HepG2 (cell line): ENCODE data around the gene UBE2O. TPM values are rescaled to one million over a fixed set of nuclear protein-coding genes. Genes with fewer than 3 reads are reported as not detected.

ENCODE experiments used
- ATAC-seq: fragments of 200-7000 bp; cut with Tn5 transposase; 3 replicates; pipeline ENCODE4 v1.9.1; 2020; ENCODE audit warnings: mild to moderate bottlenecking, moderate library complexity
- BruUV-seq: library from RNA; stranded (reverse); fragments of 400-500 nt; replicated peaks from 2 replicates; lab custom pipeline; 2021; lab: Mats Ljungman, UMichigan
- CTCF ChIA-PET: fragments of 300-600 bp; formaldehyde crosslinking; extraction: SDS; loops from one replicate; lab custom pipeline; 2021; ENCODE audit warnings: low total read pairs, inconsistent platforms, low intra/inter-chr PET ratio; lab: Yijun Ruan, JAX
- POLR2A ChIA-PET: fragments of 350-600 bp; sonication (Branson Sonifier 250); formaldehyde crosslinking; loops from one replicate; lab custom pipeline; 2020; ENCODE audit warnings: antibody characterized with exemption, inconsistent platforms; lab: Yijun Ruan, JAX
- DNase-seq: peaks from one replicate; pipeline ENCODE4 v3.0.0-alpha.2; 2015; ENCODE audit warnings: low spot score
- FAIRE-seq: peaks from 3 replicates; lab custom pipeline; 2011; peaks lifted over from hg19 to GRCh38; lab: Jason Lieb, UNC
- H2AFZ ChIP-seq: one replicate; pipeline ENCODE4 v1.6.1; 2011; ENCODE audit warnings: low read length, inconsistent platforms
- H3K27ac ChIP-seq: fragments of 300-600 bp; 3 replicates; pipeline ENCODE4 v1.8.0; 2011; ENCODE audit warnings: mixed run types, mild to moderate bottlenecking, mixed read lengths, low read length, inconsistent platforms; ENCODE audit not compliant: insufficient read depth; ENCODE audit errors: extremely low read length
- H3K27me3 ChIP-seq, 2 experiments: fragments of 200-600 bp in 1 of 2; 2 replicates in 1 of 2; 3 replicates in 1 of 2; pipeline versions ENCODE4 v1.6.0 to v1.8.0; 2011; ENCODE audit warnings: low read length in 2 of 2, mild to moderate bottlenecking in 2 of 2, moderate library complexity in 2 of 2, inconsistent platforms in 1 of 2; ENCODE audit not compliant: insufficient read depth in 2 of 2, control insufficient read depth in 1 of 2
- H3K36me3 ChIP-seq, 2 experiments: fragments of 200-600 bp in 1 of 2; replicated peaks in 1 of 2; 2 replicates in 1 of 2; 3 replicates in 1 of 2; pipeline versions ENCODE4 v1.5.1 to v1.8.0; 2011; ENCODE audit warnings: low read length in 2 of 2, inconsistent platforms in 1 of 2; ENCODE audit not compliant: insufficient read depth in 2 of 2, control insufficient read depth in 1 of 2
- H3K4me1 ChIP-seq: 2 replicates; pipeline ENCODE4 v1.5.1; 2012; ENCODE audit warnings: low read length, inconsistent platforms; ENCODE audit not compliant: insufficient read depth
- H3K4me2 ChIP-seq: 2 replicates; pipeline ENCODE4 v1.6.0; 2011; ENCODE audit warnings: low read depth, low read length, inconsistent platforms
- H3K4me3 ChIP-seq, 3 experiments: fragments of 200-600 bp in 1 of 3; sonication (generic), shearing (Covaris generic) in 1 of 3; replicated peaks in 1 of 3; 2 replicates each; pipeline ENCODE4 v1.5.1; 2011 to 2016; ENCODE audit warnings: low read length in 3 of 3, inconsistent platforms in 2 of 3, low read depth in 2 of 3, mild to moderate bottlenecking in 2 of 3, control low read depth in 1 of 3, mixed read lengths in 1 of 3; ENCODE audit not compliant: insufficient read depth in 1 of 3
- H3K79me2 ChIP-seq: one replicate; pipeline ENCODE4 v1.6.1; 2011; ENCODE audit warnings: low read length, inconsistent platforms; ENCODE audit not compliant: insufficient read depth
- H3K9ac ChIP-seq: 2 replicates; pipeline ENCODE4 v1.6.0; 2011; ENCODE audit warnings: mild to moderate bottlenecking, low read depth, low read length, inconsistent platforms; ENCODE audit not compliant: insufficient read depth
- H3K9me3 ChIP-seq: 2 replicates; pipeline ENCODE4 v1.5.1; 2012; ENCODE audit warnings: mild to moderate bottlenecking, low read length
- H4K20me1 ChIP-seq: 2 replicates; pipeline ENCODE4 v1.6.0; 2011; ENCODE audit warnings: inconsistent platforms, mild to moderate bottlenecking, low read length, moderate library complexity; ENCODE audit not compliant: insufficient read depth
- ADNP ChIP-seq: sonication (generic); formaldehyde crosslinking; IDR thresholded peaks from 2 replicates; pipeline ENCODE4 v1.4.0; 2020; ENCODE audit warnings: missing genetic modification reagents
- ELF3 ChIP-seq: IDR thresholded peaks from 2 replicates; pipeline ENCODE4 v1.6.1; 2016; ENCODE audit warnings: missing genetic modification reagents, missing compliant biosample characterization
- FOXM1 ChIP-seq: sonication (generic); formaldehyde crosslinking; IDR thresholded peaks from 2 replicates; pipeline ENCODE4 v1.5.0; 2020; ENCODE audit warnings: missing genetic modification reagents
- KDM3A ChIP-seq: IDR thresholded peaks from 2 replicates; pipeline ENCODE4 v1.6.1; 2018; ENCODE audit warnings: low read depth, missing compliant biosample characterization
- MBD4 ChIP-seq: IDR thresholded peaks from 2 replicates; pipeline ENCODE4 v1.6.1; 2012; ENCODE audit warnings: low read length, inconsistent platforms, borderline replicate concordance
- MXD4 ChIP-seq: IDR thresholded peaks from 2 replicates; pipeline ENCODE4 v1.6.1; 2016; ENCODE audit warnings: mild to moderate bottlenecking, missing biosample characterization, missing genetic modification reagents
- PHB2 ChIP-seq: fragments of 450-650 bp; IDR thresholded peaks from 2 replicates; pipeline ENCODE4 v1.6.1; 2018; ENCODE audit not compliant: partially characterized antibody
- ZBTB21 ChIP-seq: sonication (generic); formaldehyde crosslinking; IDR thresholded peaks from 2 replicates; pipeline ENCODE4 v1.4.0; 2020; ENCODE audit warnings: missing genetic modification reagents
- ZNF629 ChIP-seq: sonication (generic); formaldehyde crosslinking; conservative IDR thresholded peaks from 2 replicates; pipeline ENCODE4 v1.5.0; 2020; ENCODE audit warnings: missing genetic modification reagents
- ZNF83 ChIP-seq: sonication (generic); formaldehyde crosslinking; IDR thresholded peaks from 2 replicates; pipeline ENCODE4 v1.4.0; 2020; ENCODE audit warnings: missing genetic modification reagents, mild to moderate bottlenecking, borderline replicate concordance
- WGBS: methylation state at CpG from one replicate; pipeline ENCODE4 v1.1.6; 2017; ENCODE audit warnings: low lambda C conversion rate; 5-methylcytosine and 5-hydroxymethylcytosine counted together
- in situ Hi-C: cut with HindIII; loops from 2 replicates; pipeline ENCODE4 v1.10.0; 2017; ENCODE audit warnings: low pct_unique_long_range_greater_than_20kb; ENCODE audit not compliant: extremely low pct_ligation_motif_present
- intact Hi-C: fragments of 100-400 bp; cut with micrococcal nuclease; formaldehyde crosslinking; loops from one replicate; pipeline ENCODE4 v1.10.0; 2022; ENCODE audit not compliant: unreplicated experiment
- polyA plus RNA-seq, 8 experiments: library from polyadenylated mRNA; depleted of rRNA in 3 of 8; stranded (reverse) in 7 of 8; unstranded in 1 of 8; fragments of >200 nt; fragmentation: Illumina TruSeq in 4 of 8; extraction: Trizol in 4 of 8; gene quantifications; 2 replicates each; pipeline versions ENCODE4 v1.2.1 to v1.2.3, GENCODE V29; 2011 to 2016; ENCODE audit warnings: low read depth in 4 of 8, missing spikeins in 1 of 8, mixed read lengths in 1 of 8; ENCODE audit not compliant: insufficient read depth in 1 of 8
- total RNA-seq, 5 experiments: library from RNA; depleted of rRNA; stranded (reverse); fragments of >200 nt; fragmentation: Illumina TruSeq; extraction: Trizol; gene quantifications; 2 replicates each; pipeline ENCODE4 v1.2.3, GENCODE V29; 2016; ENCODE audit warnings: low read depth in 1 of 5
- TF ChIP-seq, protein P1 (sequence below): sonication (generic); formaldehyde crosslinking; IDR thresholded peaks from 2 replicates; pipeline ENCODE4 v1.4.0; 2020; ENCODE audit warnings: missing genetic modification reagents
- TF ChIP-seq, protein P2 (sequence below): sonication (generic); formaldehyde crosslinking; IDR thresholded peaks from 2 replicates; pipeline ENCODE4 v1.4.0; 2020; ENCODE audit warnings: missing genetic modification reagents
- TF ChIP-seq, protein P3 (sequence below): sonication (generic); formaldehyde crosslinking; IDR thresholded peaks from 2 replicates; pipeline ENCODE4 v1.8.0; 2022; ENCODE audit warnings: mild to moderate bottlenecking, missing genetic modification reagents; ENCODE audit not compliant: insufficient replicate concordance
- TF ChIP-seq, protein P4 (sequence below): sonication (generic); formaldehyde crosslinking; IDR thresholded peaks from 2 replicates; pipeline ENCODE4 v1.5.1; 2020; ENCODE audit warnings: missing genetic modification reagents, mild to moderate bottlenecking, borderline replicate concordance

The UBE2O gene
- total and polyA plus RNA-seq, 2 of the 13 experiments (the other 11 are each of a cell fraction or from before 2014, with no cell fraction given) = 21.5 to 23.5 TPM

DNA sequence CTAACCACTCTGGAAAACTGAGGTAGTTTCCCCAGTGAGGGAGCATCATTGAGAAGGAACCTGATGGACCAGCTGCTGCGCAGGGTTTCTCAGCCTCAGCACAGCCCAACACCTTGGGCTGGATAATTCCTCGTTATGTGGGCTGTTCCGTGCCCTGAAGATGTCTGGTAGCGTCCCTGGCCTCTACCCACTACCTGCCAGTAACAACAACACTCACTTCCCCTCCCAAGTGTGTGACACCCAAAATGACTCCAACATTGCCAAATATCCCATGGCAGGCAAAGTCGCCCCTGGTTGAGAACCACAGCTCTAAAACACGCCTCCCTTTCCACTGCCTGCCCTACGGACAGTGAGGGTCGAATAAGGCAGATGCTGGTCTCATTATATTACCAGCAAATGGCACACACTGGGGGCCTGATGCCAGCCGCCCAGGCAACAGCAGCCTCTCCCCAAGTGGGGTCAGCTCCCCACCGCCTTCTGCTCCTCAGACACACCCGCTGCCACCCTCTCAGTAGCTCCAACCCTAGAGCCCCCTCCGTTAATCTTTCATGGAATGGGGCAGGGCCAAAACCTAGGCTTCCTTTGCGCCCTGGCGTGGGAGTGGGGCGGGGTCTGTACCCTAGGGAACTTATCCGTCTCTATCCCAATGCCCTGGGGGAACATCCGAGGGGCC, 47.3 kb upstream of the UBE2O start (continued):
- TF ChIP-seq, protein P1, sequence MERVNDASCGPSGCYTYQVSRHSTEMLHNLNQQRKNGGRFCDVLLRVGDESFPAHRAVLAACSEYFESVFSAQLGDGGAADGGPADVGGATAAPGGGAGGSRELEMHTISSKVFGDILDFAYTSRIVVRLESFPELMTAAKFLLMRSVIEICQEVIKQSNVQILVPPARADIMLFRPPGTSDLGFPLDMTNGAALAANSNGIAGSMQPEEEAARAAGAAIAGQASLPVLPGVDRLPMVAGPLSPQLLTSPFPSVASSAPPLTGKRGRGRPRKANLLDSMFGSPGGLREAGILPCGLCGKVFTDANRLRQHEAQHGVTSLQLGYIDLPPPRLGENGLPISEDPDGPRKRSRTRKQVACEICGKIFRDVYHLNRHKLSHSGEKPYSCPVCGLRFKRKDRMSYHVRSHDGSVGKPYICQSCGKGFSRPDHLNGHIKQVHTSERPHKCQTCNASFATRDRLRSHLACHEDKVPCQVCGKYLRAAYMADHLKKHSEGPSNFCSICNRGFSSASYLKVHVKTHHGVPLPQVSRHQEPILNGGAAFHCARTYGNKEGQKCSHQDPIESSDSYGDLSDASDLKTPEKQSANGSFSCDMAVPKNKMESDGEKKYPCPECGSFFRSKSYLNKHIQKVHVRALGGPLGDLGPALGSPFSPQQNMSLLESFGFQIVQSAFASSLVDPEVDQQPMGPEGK (CRISPR knock-in tag) = peak; percentile 34; the same call in 1 of the 2 replicates
- no peak for TF ChIP-seq ADNP
- no peak for TF ChIP-seq PHB2
- TF ChIP-seq FOXM1 (CRISPR knock-in tag) = no peak
- no peak for TF ChIP-seq ELF3 (CRISPR knock-in tag)

DNA sequence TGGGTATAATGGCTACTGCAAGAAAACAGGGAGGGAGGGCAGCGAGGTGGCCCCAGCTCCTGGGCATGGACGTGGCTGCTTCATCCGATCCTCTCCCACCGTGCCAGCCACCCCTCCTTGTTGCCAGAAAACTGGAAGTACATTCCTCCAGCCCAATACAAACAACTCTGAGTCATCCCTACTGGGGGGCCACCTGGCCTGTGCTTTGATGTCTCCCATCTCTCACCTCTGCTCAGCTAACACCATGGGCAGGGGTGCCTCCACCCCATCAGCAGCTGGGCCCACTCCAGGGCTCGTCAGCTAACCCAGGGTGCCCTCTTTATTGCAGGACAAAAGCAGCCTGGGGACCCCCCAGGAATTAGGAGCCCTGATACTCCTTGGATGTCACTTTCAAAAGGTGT, 46.3 kb upstream of the UBE2O start:
- H3K9me3 ChIP-seq = no peaks in the 10 kb centered on the region
- CTCF ChIA-PET = interaction anchor here (1.2 kb wide), 1 partner anchor 33 kb away, joined by 3 read pairs; no protein-coding TSS in a partner anchor
- peak; percentile 95 for DNase-seq
- in situ Hi-C loops = no loop called here
- no peak overlapping the region for H2AFZ ChIP-seq
- 0 out of 5 replicates have a peak, but pooled peaks cover 0 to 1% of the 10 kb centered on the region in 2 experiments for H3K36me3 ChIP-seq
- H3K27me3 ChIP-seq = no peaks in the 10 kb centered on the region; a peak in 1 of 5 replicates
- peaks cover 29% of the 10 kb centered on the region for H3K79me2 ChIP-seq
- H3K4me3 ChIP-seq = peak overlapping the region; percentile 90 to 99 (median 96)
- H3K9ac ChIP-seq = peak overlapping the region; percentile 91
- H3K27ac ChIP-seq = peak overlapping the region; percentile 64
- POLR2A ChIA-PET = interaction anchor here (0.6 to 8.2 kb wide), 30 partner anchors 9 to 719 kb away, joined by 3 to 252 read pairs (median 9); partner anchors contain the start of genes AANAT, MFSD11, PRPSAP1 and SPHK1
- WGBS = 10% methylated on average over 5 of the region's 5 CpGs
- peak; percentile 17 for ATAC-seq
- peak; percentile 46 for FAIRE-seq
- no TSS peak for BruUV-seq
- intact Hi-C loops = no loop called here
- H3K4me1 ChIP-seq = peaks cover 61% of the 10 kb centered on the region
- H3K4me2 ChIP-seq = peak overlapping the region; percentile 93
- peaks cover 18% of the 10 kb centered on the region; the same call in 1 of the 2 replicates for H4K20me1 ChIP-seq
- no peak for TF ChIP-seq ZNF629 (CRISPR knock-in tag)
- TF ChIP-seq MXD4 (CRISPR knock-in tag) = peak; percentile 79
- TF ChIP-seq, protein P2, sequence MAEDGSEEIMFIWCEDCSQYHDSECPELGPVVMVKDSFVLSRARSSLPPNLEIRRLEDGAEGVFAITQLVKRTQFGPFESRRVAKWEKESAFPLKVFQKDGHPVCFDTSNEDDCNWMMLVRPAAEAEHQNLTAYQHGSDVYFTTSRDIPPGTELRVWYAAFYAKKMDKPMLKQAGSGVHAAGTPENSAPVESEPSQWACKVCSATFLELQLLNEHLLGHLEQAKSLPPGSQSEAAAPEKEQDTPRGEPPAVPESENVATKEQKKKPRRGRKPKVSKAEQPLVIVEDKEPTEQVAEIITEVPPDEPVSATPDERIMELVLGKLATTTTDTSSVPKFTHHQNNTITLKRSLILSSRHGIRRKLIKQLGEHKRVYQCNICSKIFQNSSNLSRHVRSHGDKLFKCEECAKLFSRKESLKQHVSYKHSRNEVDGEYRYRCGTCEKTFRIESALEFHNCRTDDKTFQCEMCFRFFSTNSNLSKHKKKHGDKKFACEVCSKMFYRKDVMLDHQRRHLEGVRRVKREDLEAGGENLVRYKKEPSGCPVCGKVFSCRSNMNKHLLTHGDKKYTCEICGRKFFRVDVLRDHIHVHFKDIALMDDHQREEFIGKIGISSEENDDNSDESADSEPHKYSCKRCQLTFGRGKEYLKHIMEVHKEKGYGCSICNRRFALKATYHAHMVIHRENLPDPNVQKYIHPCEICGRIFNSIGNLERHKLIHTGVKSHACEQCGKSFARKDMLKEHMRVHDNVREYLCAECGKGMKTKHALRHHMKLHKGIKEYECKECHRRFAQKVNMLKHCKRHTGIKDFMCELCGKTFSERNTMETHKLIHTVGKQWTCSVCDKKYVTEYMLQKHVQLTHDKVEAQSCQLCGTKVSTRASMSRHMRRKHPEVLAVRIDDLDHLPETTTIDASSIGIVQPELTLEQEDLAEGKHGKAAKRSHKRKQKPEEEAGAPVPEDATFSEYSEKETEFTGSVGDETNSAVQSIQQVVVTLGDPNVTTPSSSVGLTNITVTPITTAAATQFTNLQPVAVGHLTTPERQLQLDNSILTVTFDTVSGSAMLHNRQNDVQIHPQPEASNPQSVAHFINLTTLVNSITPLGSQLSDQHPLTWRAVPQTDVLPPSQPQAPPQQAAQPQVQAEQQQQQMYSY = no peak
- no peak; the same call in 1 of the 2 replicates for TF ChIP-seq ZNF83 (CRISPR knock-in tag)
- TF ChIP-seq, protein P3, sequence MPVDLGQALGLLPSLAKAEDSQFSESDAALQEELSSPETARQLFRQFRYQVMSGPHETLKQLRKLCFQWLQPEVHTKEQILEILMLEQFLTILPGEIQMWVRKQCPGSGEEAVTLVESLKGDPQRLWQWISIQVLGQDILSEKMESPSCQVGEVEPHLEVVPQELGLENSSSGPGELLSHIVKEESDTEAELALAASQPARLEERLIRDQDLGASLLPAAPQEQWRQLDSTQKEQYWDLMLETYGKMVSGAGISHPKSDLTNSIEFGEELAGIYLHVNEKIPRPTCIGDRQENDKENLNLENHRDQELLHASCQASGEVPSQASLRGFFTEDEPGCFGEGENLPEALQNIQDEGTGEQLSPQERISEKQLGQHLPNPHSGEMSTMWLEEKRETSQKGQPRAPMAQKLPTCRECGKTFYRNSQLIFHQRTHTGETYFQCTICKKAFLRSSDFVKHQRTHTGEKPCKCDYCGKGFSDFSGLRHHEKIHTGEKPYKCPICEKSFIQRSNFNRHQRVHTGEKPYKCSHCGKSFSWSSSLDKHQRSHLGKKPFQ (CRISPR knock-in tag) = peak; percentile 87
- peak; percentile 91; the same call in 1 of the 2 replicates for TF ChIP-seq KDM3A (CRISPR knock-in tag)
- TF ChIP-seq, protein P4, sequence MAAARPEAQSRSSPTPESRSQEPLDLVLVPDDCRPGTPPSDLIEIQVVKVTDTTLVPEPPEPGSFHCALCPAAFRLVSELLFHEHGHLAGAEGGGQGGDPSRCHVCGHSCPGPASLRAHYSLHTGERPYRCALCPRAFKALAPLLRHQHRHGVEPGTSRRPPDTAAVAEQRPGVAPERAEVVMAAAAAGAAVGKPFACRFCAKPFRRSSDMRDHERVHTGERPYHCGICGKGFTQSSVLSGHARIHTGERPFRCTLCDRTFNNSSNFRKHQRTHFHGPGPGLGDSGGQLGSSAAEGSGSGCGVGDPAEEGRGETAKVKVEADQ = no peak
- TF ChIP-seq MBD4 = no peak; the same call in 1 of the 2 replicates
- 0 out of 2 replicates have a peak, but pooled peaks have one; percentile 24 for TF ChIP-seq ZBTB21 (CRISPR knock-in tag)
